OCI-LY3 (cell line): ENCODE data around the gene PTPRN2.

ENCODE experiments used
- EZH2phosphoT487 ChIP-seq: fragments of 200-600 bp; shearing (Covaris generic); IDR thresholded peaks from 2 replicates; pipeline ENCODE4 v1.6.1; 2018; ENCODE audit warnings: antibody characterized with exemption, mixed run types, low read depth
- TF ChIP-seq, protein P1 (sequence below): fragments of 200-600, 300-600 bp; sonication (generic); IDR thresholded peaks from 2 replicates; pipeline ENCODE4 v1.5.1; 2014; ENCODE audit warnings: antibody characterized with exemption, low read length, low read depth

DNA sequence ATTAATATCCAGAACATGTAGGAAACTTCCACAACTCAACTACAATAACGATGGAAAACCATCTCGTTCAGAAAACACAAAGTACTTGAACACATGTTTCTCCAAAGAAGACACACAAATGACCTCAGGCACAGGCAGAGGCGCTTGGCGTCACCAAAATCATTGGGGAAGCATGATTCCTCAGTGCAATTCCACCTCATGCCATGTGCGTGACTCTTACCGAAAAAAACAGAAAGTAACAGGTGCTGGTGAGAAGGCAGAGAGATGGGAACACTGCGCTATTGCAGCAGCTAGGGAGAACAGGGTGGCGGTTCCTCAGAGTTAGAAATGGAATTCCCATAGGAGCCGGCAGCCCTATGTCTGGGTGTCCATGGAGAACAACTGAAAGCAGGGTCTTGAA lies 860.9 kb downstream of the PTPRN2 start:
- TF ChIP-seq, protein P1, sequence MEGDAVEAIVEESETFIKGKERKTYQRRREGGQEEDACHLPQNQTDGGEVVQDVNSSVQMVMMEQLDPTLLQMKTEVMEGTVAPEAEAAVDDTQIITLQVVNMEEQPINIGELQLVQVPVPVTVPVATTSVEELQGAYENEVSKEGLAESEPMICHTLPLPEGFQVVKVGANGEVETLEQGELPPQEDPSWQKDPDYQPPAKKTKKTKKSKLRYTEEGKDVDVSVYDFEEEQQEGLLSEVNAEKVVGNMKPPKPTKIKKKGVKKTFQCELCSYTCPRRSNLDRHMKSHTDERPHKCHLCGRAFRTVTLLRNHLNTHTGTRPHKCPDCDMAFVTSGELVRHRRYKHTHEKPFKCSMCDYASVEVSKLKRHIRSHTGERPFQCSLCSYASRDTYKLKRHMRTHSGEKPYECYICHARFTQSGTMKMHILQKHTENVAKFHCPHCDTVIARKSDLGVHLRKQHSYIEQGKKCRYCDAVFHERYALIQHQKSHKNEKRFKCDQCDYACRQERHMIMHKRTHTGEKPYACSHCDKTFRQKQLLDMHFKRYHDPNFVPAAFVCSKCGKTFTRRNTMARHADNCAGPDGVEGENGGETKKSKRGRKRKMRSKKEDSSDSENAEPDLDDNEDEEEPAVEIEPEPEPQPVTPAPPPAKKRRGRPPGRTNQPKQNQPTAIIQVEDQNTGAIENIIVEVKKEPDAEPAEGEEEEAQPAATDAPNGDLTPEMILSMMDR = no peak
- no peak for TF ChIP-seq EZH2phosphoT487
